HG02678 (cell line): Measurements from ENCODE around the gene SLC41A3.
"Not testable (repeated sequence)": the region's sequence is repeated elsewhere in the genome, so short reads cannot be mapped to it uniquely, and the experiment has no call there.

ENCODE experiments used
- ATAC-seq: cut with Tn5 transposase; IDR thresholded peaks from one replicate; pipeline ENCODE4 v1.9.1; 2021; ENCODE audit warnings: mild to moderate bottlenecking, moderate library complexity; ENCODE audit not compliant: unreplicated experiment

SLC41A3 gene

DNA sequence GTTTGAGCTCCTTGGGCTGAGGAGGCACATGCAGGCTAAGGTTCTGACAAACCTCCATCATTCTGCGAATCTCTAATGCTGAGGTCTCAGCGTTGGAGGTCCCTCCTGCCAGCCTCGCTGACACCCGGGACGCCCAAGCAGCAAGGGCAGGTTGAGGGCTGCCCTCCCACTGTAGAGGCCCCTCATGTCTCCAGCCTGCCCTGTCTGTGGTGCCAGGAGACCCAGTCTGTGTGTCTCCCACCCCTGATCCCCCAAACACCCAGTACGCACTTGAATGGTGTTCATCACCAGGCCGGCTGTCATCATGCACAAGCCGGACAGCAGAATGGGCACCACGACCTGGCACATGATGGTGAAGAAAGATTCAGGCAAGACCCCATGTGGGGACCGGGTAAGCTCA, 27.8 kb downstream of the SLC41A3 start:
- no peak for ATAC-seq

DNA sequence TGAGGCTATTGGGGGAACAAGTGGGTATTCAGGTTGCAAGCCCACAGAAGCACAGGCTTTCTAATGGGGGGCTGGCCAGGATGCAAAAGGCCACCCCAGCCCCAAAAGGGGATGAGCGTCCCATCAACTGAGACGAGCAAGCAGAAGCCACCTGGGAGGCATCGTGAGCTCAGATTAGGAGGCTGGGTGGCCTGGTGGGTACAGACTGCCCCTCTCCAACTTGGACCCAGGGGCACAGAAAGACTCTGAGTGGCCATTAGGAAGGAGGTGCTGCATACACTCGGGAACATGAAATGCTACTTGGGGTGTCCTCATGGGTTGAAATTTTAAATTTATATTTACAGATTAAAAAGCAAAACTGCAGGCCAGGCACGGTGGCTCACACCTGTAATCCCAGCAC, 29.1 kb downstream of the SLC41A3 start:
- no peak for ATAC-seq

DNA sequence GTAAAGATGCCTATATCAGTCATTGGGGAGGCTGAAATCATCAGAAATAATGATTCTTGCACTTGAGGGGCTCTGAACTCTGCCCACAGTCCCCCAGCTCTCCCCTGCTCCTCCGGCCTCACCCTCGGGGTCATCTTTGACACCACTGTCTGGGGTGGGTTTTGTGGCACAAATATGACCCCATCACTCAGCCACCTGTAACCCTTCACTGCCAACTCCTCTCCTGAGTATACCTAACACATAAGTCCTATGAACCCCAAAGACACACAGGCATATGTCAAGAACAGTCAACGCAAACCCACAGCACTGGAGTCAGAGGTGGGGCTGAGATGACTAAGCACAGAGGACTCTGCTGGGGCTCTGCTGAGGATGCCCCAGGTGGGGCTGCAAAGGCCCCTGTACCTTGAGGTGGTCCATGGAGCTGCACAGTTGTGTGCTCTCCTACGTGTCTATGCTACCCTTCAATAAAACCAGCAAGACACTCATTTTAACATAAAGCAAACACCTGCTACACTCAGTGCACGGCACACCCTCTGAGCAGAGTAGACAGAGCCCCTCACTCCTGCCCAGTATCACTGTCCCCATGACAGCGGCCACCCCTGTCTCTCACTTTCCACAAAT, 29.9 kb downstream of the SLC41A3 start:
- ATAC-seq = no peak

DNA sequence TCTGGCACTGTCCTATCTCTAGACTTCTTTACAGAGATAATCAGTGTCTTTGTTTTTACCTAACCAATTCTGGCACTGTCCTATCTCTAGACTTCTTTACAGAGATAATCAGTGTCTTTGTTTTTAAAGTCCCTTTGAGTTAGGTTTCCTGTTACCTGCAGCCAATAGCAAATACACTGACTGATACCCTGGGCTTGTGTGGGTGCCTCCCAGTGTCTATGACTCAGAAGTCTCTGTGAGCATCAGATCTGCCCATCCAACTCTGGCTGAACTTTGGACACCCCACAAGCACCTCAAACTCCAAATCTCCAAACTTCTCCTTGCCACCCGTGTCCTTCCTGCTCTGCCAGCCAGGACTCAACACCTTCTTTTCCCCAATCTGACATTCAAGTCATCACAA, 30.4 kb downstream of the SLC41A3 start:
- no peak for ATAC-seq

DNA sequence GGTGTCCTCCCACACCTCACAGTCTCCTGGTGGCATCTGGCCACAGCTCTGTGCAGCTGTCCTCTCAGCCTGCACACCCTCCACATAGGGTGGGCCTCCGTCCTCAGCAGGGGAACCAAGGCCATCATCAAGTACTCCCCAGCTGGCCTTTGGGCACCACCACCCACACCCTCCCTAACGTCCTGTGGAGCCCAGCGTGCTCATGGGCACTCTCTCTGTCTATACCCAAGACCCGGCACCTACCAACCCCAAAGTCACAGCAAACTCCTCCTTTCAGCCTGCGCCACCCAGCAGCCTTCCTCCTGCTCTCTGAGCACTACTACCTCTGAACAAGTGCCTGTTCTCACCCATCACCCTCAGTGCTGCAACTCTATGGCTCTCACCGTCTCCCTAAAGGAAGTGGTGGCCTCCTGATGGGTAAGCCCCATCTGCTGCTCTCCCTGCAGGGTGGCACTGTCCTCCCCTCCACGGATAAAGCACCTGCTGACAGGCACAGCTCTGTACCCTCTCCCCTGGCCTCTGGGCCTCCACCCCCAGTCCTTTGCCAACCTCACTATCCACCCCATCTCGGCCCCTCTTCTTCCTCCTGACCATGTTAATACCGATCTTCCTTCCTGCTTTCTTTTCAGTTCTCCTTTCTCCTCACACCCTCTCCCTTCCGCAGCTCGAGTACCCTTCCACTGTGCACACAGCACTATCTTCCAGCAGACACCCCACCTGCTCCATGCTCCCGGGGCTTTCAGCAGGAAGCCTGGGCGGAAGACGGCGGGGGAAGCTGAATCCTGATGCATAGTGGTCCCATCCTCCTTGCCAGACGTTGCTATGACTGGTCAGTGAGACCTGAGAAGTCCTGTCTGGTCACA, 31.5 kb downstream of the SLC41A3 start:
- no peak for ATAC-seq

DNA sequence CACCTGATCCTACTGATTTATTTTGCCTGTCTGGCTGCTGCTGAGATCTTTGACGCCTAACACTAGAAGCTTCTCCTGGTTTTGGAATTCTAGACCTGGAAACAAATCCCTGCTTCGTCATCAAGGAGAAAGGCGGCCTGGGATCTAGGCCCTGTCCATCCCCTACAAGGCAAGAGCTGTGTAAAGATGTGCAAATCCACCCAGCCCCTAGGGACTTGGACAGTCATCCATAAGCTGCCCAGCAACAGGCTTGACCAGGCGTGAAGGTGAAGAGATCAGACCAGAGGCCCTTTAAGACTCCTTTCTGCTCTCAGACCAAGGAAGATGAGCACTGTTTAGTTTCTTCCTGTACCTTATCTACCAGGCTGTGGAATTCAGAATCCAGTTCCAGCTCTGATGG, 32.2 kb downstream of the SLC41A3 start:
- ATAC-seq = no peak

DNA sequence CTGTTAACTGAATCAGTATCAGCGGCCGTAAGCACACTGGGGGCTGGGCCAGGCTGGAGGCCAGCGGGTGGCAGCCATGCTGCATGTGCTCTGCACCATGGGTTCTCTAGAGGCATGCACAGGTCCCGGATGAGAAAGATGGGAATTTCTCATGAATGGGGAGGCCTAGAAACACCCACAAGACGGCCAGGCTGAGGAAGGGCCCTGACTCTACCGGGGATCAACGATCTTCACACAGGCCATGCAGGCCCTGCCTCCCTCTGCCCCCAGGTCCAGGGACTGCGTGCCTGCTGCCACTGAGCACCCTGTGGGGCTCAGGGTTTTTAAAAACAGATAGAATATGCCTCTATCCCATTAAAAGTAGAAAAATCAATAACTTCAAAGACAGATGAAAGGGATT, 32.7 kb downstream of the SLC41A3 start:
- ATAC-seq = no peak

DNA sequence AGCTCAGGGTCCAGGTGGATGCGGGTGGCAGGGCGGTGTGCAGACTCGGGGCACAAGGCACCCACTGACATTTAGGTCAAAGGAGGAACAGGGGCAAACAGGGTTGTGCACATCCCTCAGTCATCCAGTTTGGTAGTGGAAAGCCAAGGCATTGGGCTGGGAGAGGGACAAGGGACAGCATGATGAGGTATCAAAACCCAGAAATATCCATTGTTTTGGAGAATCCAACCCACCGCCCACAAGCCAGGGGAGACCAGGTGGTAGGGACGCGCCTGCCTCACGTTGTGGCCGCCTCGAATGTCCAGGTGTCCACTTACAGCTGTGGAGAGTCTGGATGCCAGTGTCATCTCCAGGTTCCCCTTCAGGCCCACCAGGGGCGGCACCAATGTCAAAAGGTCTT, 33.3 kb downstream of the SLC41A3 start:
- no peak for ATAC-seq

DNA sequence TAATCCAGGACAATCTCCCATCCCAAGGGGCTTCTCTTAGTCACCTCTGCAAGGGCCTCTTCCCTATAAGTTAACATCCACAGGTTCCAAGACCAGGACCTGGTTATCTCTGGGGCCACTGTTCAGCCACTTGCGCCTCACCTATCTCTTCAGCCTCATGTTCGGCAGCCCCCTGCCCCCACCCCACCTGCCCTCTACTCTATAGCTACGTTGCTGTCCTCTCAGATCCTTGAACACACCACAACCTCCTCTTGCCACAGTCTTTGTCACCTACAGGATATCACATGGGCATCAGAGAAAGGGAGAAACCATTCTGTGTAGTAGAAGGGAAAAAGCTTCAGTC, 33.9 kb downstream of the SLC41A3 start:
- no peak for ATAC-seq

DNA sequence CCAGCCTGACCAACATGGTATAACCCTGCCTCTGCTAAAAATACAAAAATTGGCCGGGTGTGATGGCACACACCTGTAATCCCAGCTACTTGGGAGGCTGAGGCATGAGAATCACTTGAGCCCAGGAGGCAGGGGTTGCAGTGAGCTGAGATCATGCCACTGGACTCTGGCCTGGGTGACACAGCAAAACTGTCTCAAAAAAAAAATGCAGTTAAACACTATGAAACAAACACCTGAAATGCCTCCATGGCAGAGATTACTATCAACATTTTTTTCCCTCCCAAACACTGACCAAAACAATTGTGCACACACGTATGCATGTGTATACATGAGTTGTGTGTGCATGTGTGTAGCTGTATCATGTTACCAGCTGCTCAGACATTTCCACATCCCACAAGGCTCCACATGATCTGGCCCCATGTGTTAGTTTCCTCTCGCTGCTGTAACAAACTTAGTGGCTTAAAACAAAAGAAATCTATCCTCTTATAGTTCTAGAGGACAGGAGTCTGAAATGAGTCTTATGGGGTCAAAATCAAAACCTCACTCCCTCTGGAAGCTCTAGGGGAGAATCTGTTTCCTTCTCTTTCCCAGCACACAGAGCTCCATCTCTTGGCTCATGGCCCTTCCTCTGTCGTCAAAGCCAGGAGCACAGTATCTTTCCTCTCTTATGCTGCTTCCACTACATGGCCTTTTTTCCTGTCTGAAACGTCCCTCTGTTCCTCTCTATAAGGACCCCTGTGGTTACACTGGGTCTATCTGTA, 34.5 kb downstream of the SLC41A3 start:
- no peak for ATAC-seq

DNA sequence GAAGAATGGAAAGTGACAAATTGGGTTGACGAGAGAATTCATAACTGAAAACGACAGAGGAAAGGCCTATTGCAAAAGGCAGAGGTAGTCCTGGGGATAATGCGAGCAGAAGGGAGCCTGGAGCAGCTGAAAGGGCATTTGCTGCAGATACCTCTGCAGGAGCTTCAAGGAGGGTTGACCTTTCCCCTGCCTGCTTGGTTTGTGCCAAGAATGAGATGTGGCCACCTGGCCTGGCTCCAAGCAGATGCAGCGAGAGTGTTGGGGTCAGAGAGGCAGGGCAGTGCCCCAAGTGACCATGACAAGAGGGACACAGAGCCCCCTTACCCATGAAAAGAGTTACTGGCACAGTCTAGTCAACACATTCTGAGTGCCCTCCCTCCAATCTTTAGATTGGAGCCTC, 43.5 kb downstream of the SLC41A3 start:
- no peak for ATAC-seq

DNA sequence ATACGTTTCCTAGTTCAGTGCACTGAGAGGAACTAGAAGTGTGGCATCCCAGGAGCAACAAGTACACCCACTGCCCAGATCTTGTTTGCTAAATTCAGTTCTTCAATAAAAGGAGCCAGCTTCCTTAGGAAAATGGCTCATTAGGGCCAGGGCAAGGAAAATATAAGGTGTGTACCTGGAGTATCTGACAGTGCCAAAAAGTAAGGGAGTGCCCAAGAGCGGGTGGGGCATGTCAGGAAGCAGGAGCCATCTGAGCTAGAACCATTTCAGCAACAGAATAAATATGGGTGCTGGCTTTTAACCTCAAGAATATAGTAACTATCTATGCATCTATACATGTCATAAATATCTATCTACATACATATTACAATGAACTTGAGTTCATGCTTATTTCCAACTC, 44.1 kb downstream of the SLC41A3 start:
- no peak for ATAC-seq

DNA sequence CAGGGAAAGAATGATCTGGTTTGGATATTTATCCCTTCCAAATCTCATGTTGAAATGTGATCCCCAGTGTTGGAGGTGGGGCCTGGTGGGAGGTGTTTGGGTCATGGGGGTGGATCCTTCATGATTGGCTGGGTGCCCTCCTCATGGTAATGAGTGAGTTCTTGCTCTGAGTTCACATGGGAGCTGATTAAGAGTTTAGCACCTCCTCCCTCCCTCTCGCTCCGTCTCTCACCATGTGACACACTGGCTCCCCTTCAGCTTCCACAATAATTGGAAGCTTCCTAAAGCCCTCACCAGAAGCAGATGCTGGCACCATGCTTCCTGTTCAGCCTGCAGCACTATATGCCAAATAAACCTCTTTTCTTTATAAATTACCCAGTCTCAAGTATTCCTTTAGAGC, 45.1 kb downstream of the SLC41A3 start:
- ATAC-seq = not testable (repeated sequence)

DNA sequence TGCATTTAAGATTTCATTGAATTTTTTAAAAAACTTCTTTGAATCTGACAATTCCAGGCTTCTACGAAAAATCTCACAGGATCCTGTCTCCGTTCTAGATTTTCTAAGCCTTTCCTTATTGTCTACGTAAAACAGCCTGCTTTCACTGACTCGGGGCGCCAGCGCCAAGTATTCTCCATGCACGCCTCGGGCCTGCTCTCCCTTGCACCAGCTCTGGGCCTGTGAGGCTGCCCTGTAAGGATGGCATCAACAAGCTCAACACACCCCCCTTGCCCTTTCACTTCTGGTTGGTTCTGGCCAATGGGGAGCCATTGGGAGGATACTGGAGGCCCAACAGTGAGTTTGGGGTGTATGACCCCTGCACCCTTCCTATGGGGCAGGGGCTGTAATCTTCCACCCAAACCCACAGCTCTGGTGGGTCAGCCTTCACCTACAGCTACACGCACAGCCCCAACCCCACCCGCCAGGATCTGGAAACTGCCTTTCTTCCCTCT, 47.8 kb downstream of the SLC41A3 start:
- no peak for ATAC-seq

DNA sequence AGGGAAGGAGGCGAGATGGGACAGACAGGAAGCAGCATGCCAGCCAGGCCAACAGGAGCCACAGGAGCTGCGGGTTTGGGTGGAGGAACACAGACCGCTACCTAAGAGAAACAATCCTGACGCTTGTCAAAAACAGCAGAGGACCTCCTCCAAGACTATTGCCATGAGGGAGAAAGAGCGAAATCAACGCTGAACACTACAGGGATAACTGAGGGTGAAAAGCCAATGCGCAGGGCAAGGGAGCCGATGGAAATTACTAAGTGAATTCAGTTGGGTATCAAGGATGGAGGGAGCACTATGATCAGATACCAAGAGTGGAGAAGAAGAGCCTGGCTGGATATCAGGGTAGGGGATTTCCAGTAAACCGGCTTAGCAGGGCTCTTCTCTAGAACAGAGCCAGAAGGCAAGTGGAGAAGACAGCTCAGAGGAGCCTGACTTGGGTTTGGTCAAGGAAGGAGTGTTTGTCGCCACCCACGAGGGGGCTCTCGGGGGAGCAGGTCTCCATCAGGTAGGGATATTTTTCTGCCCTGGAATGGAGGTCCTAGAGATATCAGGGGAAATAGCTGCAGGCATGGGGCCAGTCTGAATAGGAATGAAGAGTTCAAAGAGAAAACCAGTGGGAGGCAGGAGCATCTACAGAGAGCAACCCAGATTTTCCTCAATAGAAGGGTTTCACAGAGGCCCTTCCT, 48.4 kb downstream of the SLC41A3 start:
- ATAC-seq = no peak

DNA sequence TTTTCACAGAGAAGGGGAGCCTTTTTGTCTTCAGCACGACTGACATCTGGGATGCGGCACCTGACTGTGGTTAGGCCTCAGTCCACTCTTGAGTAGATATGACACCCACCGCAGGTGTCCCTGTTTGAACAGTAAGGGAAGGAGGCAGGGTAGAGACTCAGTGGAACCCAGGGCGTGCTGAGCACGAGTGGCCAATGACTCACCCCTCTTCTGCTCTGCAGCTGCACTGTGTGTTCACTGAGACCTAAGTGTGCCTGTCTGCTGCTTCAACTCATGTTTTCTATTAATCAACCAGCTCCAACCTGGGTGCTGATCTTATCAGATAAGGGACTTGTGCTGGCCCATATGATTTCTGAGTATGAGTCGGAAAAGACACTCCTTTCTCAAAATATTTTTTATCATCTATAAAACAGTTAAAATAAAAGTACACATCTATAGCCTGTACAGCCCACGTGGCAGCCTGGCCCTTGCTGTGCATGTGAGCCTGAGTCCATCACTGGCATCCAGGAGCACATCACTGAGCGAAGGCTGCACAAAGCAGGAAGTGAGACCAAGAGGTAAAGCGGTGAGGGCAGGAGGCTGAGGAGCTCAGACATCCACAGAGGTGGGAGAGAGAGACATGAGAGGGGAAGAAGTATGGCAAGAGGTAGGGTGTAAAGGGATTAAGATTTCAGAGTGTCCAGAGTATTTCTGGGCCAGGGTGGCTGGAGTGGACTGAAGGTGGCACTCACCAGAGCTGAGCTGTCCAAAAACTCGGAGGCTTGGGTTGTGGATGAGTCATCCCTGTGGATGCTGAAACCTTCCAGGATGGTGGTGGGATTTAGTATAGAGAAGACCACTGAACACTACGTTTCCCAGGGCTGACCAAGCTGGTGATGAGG, 49.2 kb downstream of the SLC41A3 start:
- ATAC-seq = no peak

DNA sequence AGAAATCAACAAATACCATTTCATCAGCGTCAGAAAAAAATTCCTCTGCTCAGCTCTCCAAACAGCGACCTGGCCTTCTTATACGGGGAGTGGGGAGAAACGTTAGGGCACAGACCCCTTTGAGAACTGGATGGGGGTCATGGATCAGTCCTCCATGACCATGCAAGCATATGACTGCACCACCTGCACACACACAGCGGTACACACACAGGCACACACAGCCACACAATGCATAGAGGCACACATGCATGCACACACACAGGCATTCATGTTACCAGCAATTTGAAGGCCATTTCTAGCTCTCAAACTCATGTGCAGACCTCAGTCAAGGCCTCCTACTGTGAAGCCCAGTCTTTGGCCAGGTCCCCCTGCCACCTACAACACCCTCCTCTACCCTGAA, 50.2 kb downstream of the SLC41A3 start:
- no peak for ATAC-seq

DNA sequence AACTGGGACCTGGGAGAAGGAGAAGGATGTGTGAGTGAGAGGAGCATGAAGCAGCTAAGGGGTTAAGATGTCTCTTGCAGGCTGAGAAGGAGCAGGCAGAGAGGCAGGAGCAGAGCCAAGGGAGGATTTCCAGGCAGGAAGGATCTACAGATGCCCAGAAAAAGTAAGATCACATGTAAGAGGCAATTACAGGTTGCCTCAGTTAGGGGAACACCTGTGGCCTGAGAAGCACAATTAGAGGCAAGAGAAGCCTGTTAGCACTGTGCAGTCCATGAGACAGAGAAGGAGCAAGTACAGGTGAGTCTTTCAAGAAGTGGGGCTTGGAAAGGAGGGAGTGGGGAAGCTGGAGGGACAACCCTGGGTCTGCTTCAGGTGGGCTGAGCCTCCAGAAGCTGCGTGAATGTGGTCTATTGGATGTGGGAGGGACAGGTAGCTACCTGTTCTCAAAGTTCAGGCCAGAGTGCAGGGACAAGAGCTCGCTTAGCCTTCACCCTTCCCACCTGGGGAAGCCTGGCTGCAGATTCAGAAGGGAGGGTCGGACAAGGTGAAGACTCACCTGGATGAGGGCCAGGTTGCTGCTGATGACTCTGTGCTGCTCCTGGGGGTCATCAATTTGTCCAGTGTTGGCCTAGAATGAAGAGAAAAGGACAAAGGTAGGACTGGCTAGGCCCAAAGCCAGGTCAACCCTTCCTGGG, 50.7 kb downstream of the SLC41A3 start:
- no peak for ATAC-seq

DNA sequence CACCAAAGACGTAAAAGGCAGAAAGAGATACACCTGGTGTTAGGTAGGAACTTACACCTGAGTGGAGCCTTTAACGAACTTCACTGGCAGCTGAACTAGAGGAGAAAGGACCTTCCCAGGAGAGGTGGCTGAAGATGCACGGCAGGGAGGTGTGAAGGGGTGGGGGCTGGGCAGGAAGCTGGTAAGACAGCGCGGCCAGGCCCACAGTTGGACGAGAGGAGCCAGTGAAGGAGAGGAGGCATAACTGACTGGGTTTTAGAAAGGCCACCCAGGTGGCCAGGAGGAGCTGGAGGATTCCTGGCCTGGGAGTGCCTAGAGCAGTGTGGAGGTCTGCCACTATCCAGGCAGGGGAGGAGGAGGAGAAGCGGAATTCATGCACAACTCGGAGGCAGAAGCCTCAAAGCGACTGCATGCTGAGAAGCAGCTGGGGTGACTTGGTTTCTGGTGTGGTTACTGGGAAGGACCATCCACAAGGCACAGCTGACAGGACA, 51.9 kb downstream of the SLC41A3 start:
- ATAC-seq = no peak
